Neuron (in vitro differentiated cells): ENCODE results near the gene COLEC11.
"Not testable (repeated sequence)": the region's sequence is repeated elsewhere in the genome, so short reads cannot be mapped to it uniquely, and the experiment has no call there.

Experiments used
- H2AFZ ChIP-seq: one replicate; pipeline ENCODE4 v1.6.1; 2013; ENCODE audit warnings: low read depth, mild to moderate bottlenecking, inconsistent platforms, low read length, moderate library complexity
- H3K27me3 ChIP-seq: one replicate; pipeline ENCODE4 v1.6.1; 2013; ENCODE audit warnings: low read length; ENCODE audit not compliant: insufficient read depth
- H3K36me3 ChIP-seq: one replicate; pipeline ENCODE4 v1.6.1; 2013; ENCODE audit warnings: low read length; ENCODE audit not compliant: insufficient read depth
- H3K4me1 ChIP-seq: one replicate; pipeline ENCODE4 v1.6.1; 2013; ENCODE audit warnings: low read length; ENCODE audit not compliant: insufficient read depth
- H3K4me3 ChIP-seq: 2 replicates; pipeline ENCODE4 v1.5.1; 2013; ENCODE audit warnings: mild to moderate bottlenecking, low read length, moderate library complexity
- H3K9me3 ChIP-seq: one replicate; pipeline ENCODE4 v1.6.1; 2013; ENCODE audit warnings: low read length

The COLEC11 gene

GRCh38 chr2:3614743-3615142 is 19.8 kb downstream of the COLEC11 start:
- H3K27me3 ChIP-seq, H3K4me1 ChIP-seq, H3K36me3 ChIP-seq, H2AFZ ChIP-seq, H3K4me3 ChIP-seq, H3K9me3 ChIP-seq: not testable (repeated sequence)

- H3K4me1 ChIP-seq, H3K27me3 ChIP-seq, H3K36me3 ChIP-seq, H3K9me3 ChIP-seq, H2AFZ ChIP-seq, H3K4me3 ChIP-seq: not testable (repeated sequence)
These were observed 20.8 kb downstream of the COLEC11 start for GRCh38 chr2:3615541-3616200.

- not testable (repeated sequence) for H3K9me3 ChIP-seq, H3K36me3 ChIP-seq, H3K4me1 ChIP-seq, H3K27me3 ChIP-seq, H3K4me3 ChIP-seq, H2AFZ ChIP-seq
These were observed 21.7 kb downstream of the COLEC11 start for GRCh38 chr2:3616435-3617197.

- Histone ChIP-seq H3K4me1 (no peaks in the 10 kb centered on the region), H3K36me3 (no peaks in the 10 kb centered on the region), H3K27me3 (no peaks in the 10 kb centered on the region), H3K9me3 (no peaks in the 10 kb centered on the region), H3K4me3 (no peak overlapping the region), H2AFZ (no peak overlapping the region)
These were observed 22.4 kb downstream of the COLEC11 start for GRCh38 chr2:3617198-3617890.

- Histone ChIP-seq H3K4me3 (no peak overlapping the region), H3K36me3 (no peaks in the 10 kb centered on the region), H2AFZ (no peak overlapping the region), H3K27me3 (no peaks in the 10 kb centered on the region), H3K4me1 (no peaks in the 10 kb centered on the region), H3K9me3 (no peaks in the 10 kb centered on the region)
These were observed 23.5 kb downstream of the COLEC11 start for GRCh38 chr2:3618367-3618766.

GRCh38 chr2:3619033-3619432 is 24.1 kb downstream of the COLEC11 start:
- Histone ChIP-seq H2AFZ (no peak overlapping the region), H3K27me3 (no peaks in the 10 kb centered on the region), H3K4me3 (no peak overlapping the region), H3K9me3 (no peaks in the 10 kb centered on the region), H3K4me1 (no peaks in the 10 kb centered on the region), H3K36me3 (no peaks in the 10 kb centered on the region)

GRCh38 chr2:3619661-3620060 is 24.7 kb downstream of the COLEC11 start:
- not testable (repeated sequence) for H2AFZ ChIP-seq, H3K9me3 ChIP-seq, H3K4me1 ChIP-seq, H3K27me3 ChIP-seq, H3K4me3 ChIP-seq, H3K36me3 ChIP-seq

- H3K36me3 ChIP-seq: no peaks in the 10 kb centered on the region
- no peaks in the 10 kb centered on the region for H3K9me3 ChIP-seq
- H3K4me3 ChIP-seq: no peak overlapping the region
- H3K27me3 ChIP-seq: no peaks in the 10 kb centered on the region
- no peak overlapping the region for H2AFZ ChIP-seq
- no peaks in the 10 kb centered on the region for H3K4me1 ChIP-seq
These were observed 25.9 kb downstream of the COLEC11 start for GRCh38 chr2:3620834-3621233.

- no peak overlapping the region for H2AFZ ChIP-seq
- H3K27me3 ChIP-seq: no peaks in the 10 kb centered on the region
- peaks cover 3% of the 10 kb centered on the region for H3K4me1 ChIP-seq
- H3K36me3 ChIP-seq: no peaks in the 10 kb centered on the region
- H3K4me3 ChIP-seq: no peak overlapping the region
- H3K9me3 ChIP-seq: no peaks in the 10 kb centered on the region
These were observed 28.1 kb downstream of the COLEC11 start for GRCh38 chr2:3622967-3623366.

- no peaks in the 10 kb centered on the region for H3K9me3 ChIP-seq
- no peaks in the 10 kb centered on the region for H3K27me3 ChIP-seq
- no peaks in the 10 kb centered on the region for H3K36me3 ChIP-seq
- H3K4me3 ChIP-seq: no peak overlapping the region
- no peak overlapping the region for H2AFZ ChIP-seq
- peaks cover 3% of the 10 kb centered on the region for H3K4me1 ChIP-seq
These were observed 29.3 kb downstream of the COLEC11 start for GRCh38 chr2:3624059-3624794.

GRCh38 chr2:3625186-3625585 is 30.3 kb downstream of the COLEC11 start:
- Histone ChIP-seq H3K27me3 (no peaks in the 10 kb centered on the region), H3K9me3 (no peaks in the 10 kb centered on the region), H3K36me3 (no peaks in the 10 kb centered on the region), H2AFZ (no peak overlapping the region), H3K4me1 (peaks cover 3% of the 10 kb centered on the region), H3K4me3 (no peak overlapping the region)

GRCh38 chr2:3626118-3626811 is 31.4 kb downstream of the COLEC11 start:
- Histone ChIP-seq H3K9me3 (no peaks in the 10 kb centered on the region), H3K4me3 (no peak overlapping the region), H3K36me3 (no peaks in the 10 kb centered on the region)

More at GRCh38 chr2:3626118-3626811, 31.4 kb downstream of the COLEC11 start:
- Histone ChIP-seq H2AFZ (no peak overlapping the region), H3K27me3 (no peaks in the 10 kb centered on the region), H3K4me1 (peaks cover 3% of the 10 kb centered on the region)
